Measurements from ENCODE around the gene ADM5.

Gene ADM5

GRCh38 chr19:49658566-49659442 is 30.6 kb upstream of the ADM5 start:
- no peak for DNase-seq

- DNase-seq: no peak
Observed at GRCh38 chr19:49660338-49660961, 28.9 kb upstream of the ADM5 start.

- DNase-seq: no peak
Observed at GRCh38 chr19:49662011-49662410, 27.4 kb upstream of the ADM5 start.

GRCh38 chr19:49663224-49663623 is 26.2 kb upstream of the ADM5 start:
- no peak for DNase-seq

- DNase-seq: peak; percentile 95
Observed at GRCh38 chr19:49664171-49665035, 25.0 kb upstream of the ADM5 start.

- DNase-seq: no peak
Observed at GRCh38 chr19:49665036-49665350, 24.4 kb upstream of the ADM5 start.

GRCh38 chr19:49665351-49666119 is 23.9 kb upstream of the ADM5 start, which contains the start of the genes BCL2L12 and IRF3:
Gene BCL2L12 (plus strand): TSS chr19:49665933. CDS start chr19:49666693, 760 bp downstream.
Gene IRF3 (minus strand): TSS chr19:49665857. CDS start chr19:49664838, 1,019 bp downstream.
- DNase-seq: peak; percentile 99

- DNase-seq: no peak
Observed at GRCh38 chr19:49666120-49666444, 23.3 kb upstream of the ADM5 start.

GRCh38 chr19:49667473-49667872 is 21.9 kb upstream of the ADM5 start:
- DNase-seq: no peak

GRCh38 chr19:49669516-49669915 is 19.9 kb upstream of the ADM5 start:
- no peak for DNase-seq

- peak; percentile 71 for DNase-seq
Observed at GRCh38 chr19:49672131-49672919, 17.1 kb upstream of the ADM5 start.

- DNase-seq: no peak
Observed at GRCh38 chr19:49676136-49676783, 13.1 kb upstream of the ADM5 start.

- peak; percentile 96 for DNase-seq
Observed at GRCh38 chr19:49676784-49677230, 12.6 kb upstream of the ADM5 start.

- peak; percentile 54 for DNase-seq
Observed at GRCh38 chr19:49677231-49677900, 12.0 kb upstream of the ADM5 start, which contains the start of gene PRMT1. Gene PRMT1 (plus strand): TSS chr19:49677271. CDS start chr19:49677281, 10 bp downstream.

GRCh38 chr19:49677901-49678674 is 11.3 kb upstream of the ADM5 start:
- peak; percentile 73 for DNase-seq

GRCh38 chr19:49678985-49679770 is 10.2 kb upstream of the ADM5 start:
- DNase-seq: no peak

GRCh38 chr19:49679771-49680413 is 9.5 kb upstream of the ADM5 start:
- DNase-seq: no peak

Measured in stimulated activated CD4-positive, alpha-beta T cell treated with anti-CD3 and anti-CD28 coated beads, Interleukin-12 subunit alpha, Interleukin-12 subunit beta, amount 100 ng/mL, for 4 hours (primary cell).